Psoas muscle (tissue), 8 donors: ENCODE data around the gene SMCR8. TPM values are rescaled to one million over a fixed set of nuclear protein-coding genes. Genes with fewer than 3 reads are reported as not detected.

Experiments used
- ATAC-seq, 4 donors: fragments of 200-7000 bp; cut with Tn5 transposase; one replicate each; pipeline ENCODE4 v1.9.1; 2020; ENCODE audit warnings: moderate library complexity in 3 of 4, mild to moderate bottlenecking in 2 of 4
- DNase-seq, 2 donors: peaks; one replicate each; pipeline ENCODE4 v3.0.0-alpha.2; 2020
- H3K27ac ChIP-seq: fragments of 200-600 bp; one replicate; pipeline ENCODE4 v1.8.0; 2022
- H3K27me3 ChIP-seq, 3 donors: fragments of 200-600 bp in 1 of 3; one replicate each; pipeline versions ENCODE4 v1.6.1 to v1.8.0; 2013 to 2022; ENCODE audit warnings: low read length in 2 of 3, mild to moderate bottlenecking in 2 of 3, moderate library complexity in 1 of 3; ENCODE audit not compliant: insufficient read depth in 3 of 3
- H3K36me3 ChIP-seq, 2 donors: fragments of 200-600 bp in 1 of 2; one replicate each; pipeline versions ENCODE4 v1.6.1 to v1.8.0; 2013 to 2022; ENCODE audit warnings: low read depth in 1 of 2, mild to moderate bottlenecking in 1 of 2, moderate library complexity in 1 of 2; ENCODE audit not compliant: insufficient read depth in 1 of 2
- H3K4me1 ChIP-seq: fragments of 200-600 bp; one replicate; pipeline ENCODE4 v1.8.0; 2022
- H3K4me3 ChIP-seq: fragments of 200-600 bp; one replicate; pipeline ENCODE4 v1.8.0; 2022; ENCODE audit warnings: mild to moderate bottlenecking
- H3K9me3 ChIP-seq: fragments of 200-600 bp; one replicate; pipeline ENCODE4 v1.8.0; 2022
- CTCF ChIP-seq: fragments of 200-600 bp; IDR thresholded peaks from one replicate; pipeline ENCODE4 v1.8.0; 2022; ENCODE audit warnings: antibody characterized with exemption
- WGBS, 3 donors: extraction: QIAGEN DNeasy Blood & Tissue Kit; methylation state at CpG; one replicate each; pipeline versions ENCODE4 v1.1.6 to v1.1.7; 2013; 5-methylcytosine and 5-hydroxymethylcytosine counted together
- intact Hi-C, 2 donors: fragments of 100-400 bp; cut with DNase I; formaldehyde crosslinking; loops; one replicate each; pipeline versions ENCODE4 v1.11.0 to v1.14.2; 2022
- polyA plus RNA-seq, 3 donors: library from polyadenylated mRNA; stranded (reverse); fragments of 200-250 nt; gene quantifications; one replicate each; pipeline ENCODE4 v1.2.3, GENCODE V29; 2013
- total RNA-seq, 4 donors: library from RNA; stranded (reverse); fragmentation: NEBNext Ultra II Directional in 2 of 4; extraction: Animal tissue kit (Norgen Biotek cat#: 25700) in 2 of 4; gene quantifications; one replicate each; pipeline versions ENCODE4 v1.2.1 to v1.2.4, GENCODE V29; 2021 to 2023
- donor health status: healthy with polysubstance abuse.
- donor health status: DM: no; HTN: no; CAD: no; lungs with moderate emphysema.
- donor health status: Bipolar disorder and iron deficiency.
- donor health status: healthy.
- donor health status: DM: yes; HTN: yes; CAD: no.
- donor health status: DM: no; HTN: no; CAD: no.
- donor health status: DM: no; HTN: no; CAD: no.
- donor health status: DM: yes; HTN: yes; CAD: no.

SMCR8 gene
- total and polyA plus RNA-seq, 7 donors: 3.9 to 23.4 (median 10.7) TPM

GRCh38 chr17:18321309-18321708 lies 6.2 kb downstream of the SMCR8 start:
- TF ChIP-seq CTCF: no peak
- 63 to 75% (median 68%) methylated on average over 5 of the region's 5 CpGs for WGBS, 3 donors
- Histone ChIP-seq H3K27me3 (no peaks in the 10 kb centered on the region), H3K4me3 (no peak overlapping the region), H3K36me3 (peaks cover 0 to 91% of the 10 kb centered on the region in 2 donors), H3K4me1 (peaks cover 41% of the 10 kb centered on the region), H3K27ac (no peak overlapping the region), H3K9me3 (no peaks in the 10 kb centered on the region)
- DNase-seq (no peak), ATAC-seq (peak in 1 of 4 donors; percentile 40)
- intact Hi-C loops: no loop called here

DNA sequence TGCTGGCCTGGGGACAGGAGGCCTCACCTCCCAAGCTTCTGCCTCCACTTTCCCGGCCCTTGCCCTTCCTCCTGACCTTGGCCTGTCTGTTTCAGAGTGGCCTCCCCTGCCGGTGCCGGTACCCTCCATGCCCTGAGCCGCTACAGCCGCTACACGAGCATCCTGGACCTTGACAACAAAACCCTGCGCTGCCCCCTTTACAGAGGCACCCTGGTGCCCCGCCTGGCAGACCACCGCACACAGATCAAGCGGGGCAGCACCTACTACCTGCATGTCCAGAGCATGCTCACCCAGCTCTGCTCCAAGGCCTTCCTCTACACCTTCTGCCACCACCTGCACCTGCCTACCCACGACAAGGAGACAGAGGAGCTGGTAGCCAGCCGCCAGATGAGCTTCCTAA lies 7.4 kb downstream of the SMCR8 start:
- peaks cover 29% of the 10 kb centered on the region for H3K4me1 ChIP-seq
- H3K9me3 ChIP-seq: no peaks in the 10 kb centered on the region
- intact Hi-C loops: no loop called here

DNA sequence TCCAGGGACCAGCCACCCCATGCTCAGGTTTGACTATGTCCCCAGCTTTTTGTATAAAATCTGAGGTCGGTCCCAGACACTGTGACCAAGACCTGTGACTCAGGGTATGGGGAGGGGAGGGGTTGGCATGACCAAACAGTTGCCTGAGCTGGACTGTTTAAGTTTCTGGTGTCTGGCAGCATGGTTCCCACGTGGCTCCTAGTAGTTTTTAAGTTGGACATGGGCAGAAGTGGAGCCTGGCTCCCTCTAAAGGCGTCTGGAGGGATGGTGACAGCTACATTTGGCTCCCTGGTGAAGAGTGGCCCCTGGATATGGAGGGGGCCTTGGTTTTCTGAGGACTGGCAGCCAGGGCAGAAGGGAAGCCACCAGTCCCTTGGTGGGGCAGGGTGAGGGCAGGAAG lies 7.9 kb downstream of the SMCR8 start:
- no peak overlapping the region for H3K4me3 ChIP-seq
- peaks cover 4 to 90% of the 10 kb centered on the region in 2 donors for H3K36me3 ChIP-seq
- H3K4me1 ChIP-seq: peaks cover 24% of the 10 kb centered on the region
- DNase-seq: no peak
- no peak overlapping the region for H3K27ac ChIP-seq
- 56 to 63% (median 58%) methylated on average over 3 of the region's 3 CpGs for WGBS, 3 donors
- peak in 2 of 4 donors; percentile 19 to 32 for ATAC-seq
- no peaks in the 10 kb centered on the region for H3K9me3 ChIP-seq
- intact Hi-C loops: no loop called here
- no peak for TF ChIP-seq CTCF
- H3K27me3 ChIP-seq: no peaks in the 10 kb centered on the region

More for the DNA sequence above, 7.4 kb downstream of the SMCR8 start:
- H3K27me3 ChIP-seq: no peaks in the 10 kb centered on the region
- WGBS, 3 donors: 89 to 95% (median 91%) methylated on average over 12 of the region's 12 CpGs
- H3K36me3 ChIP-seq: peaks cover 4 to 91% of the 10 kb centered on the region in 2 donors
- H3K4me3 ChIP-seq: no peak overlapping the region
- ATAC-seq (no peak), DNase-seq (no peak)
- H3K27ac ChIP-seq: no peak overlapping the region
- TF ChIP-seq CTCF: no peak

GRCh38 chr17:18323507-18324139 lies 8.5 kb downstream of the SMCR8 start:
- intact Hi-C loops: no loop called here
- TF ChIP-seq CTCF: no peak
- no peaks in the 10 kb centered on the region for H3K27me3 ChIP-seq
- H3K36me3 ChIP-seq: peaks cover 4 to 90% of the 10 kb centered on the region in 2 donors
- H3K9me3 ChIP-seq: no peaks in the 10 kb centered on the region
- DNase-seq (no peak), ATAC-seq (no peak)
- WGBS, 3 donors: 85 to 90% (median 87%) methylated on average over 15 to 16 of the region's 16 CpGs
- H3K4me3 ChIP-seq: no peak overlapping the region
- H3K4me1 ChIP-seq: peaks cover 18% of the 10 kb centered on the region
- no peak overlapping the region for H3K27ac ChIP-seq
